HCT116 (cell line): ENCODE measurements around the gene RPL18. TPM values are rescaled to one million over a fixed set of nuclear protein-coding genes. Genes with fewer than 3 reads are reported as not detected.
A peak's percentile ranks its signal among the peaks of the same experiment; 100 is the strongest.

Experiments
- ATAC-seq: fragments of 200-7000 bp; cut with Tn5 transposase; 2 replicates; pipeline ENCODE4 v1.9.1; 2020; ENCODE audit warnings: mild to moderate bottlenecking, moderate library complexity
- BruUV-seq: library from RNA; stranded (reverse); fragments of 400-500 nt; replicated peaks from 2 replicates; lab custom pipeline; 2021; lab: Mats Ljungman, UMichigan
- CTCF ChIA-PET: fragments of 300-600 bp; sonication (Branson Sonifier 250); formaldehyde crosslinking; loops from one replicate; lab custom pipeline; 2021; ENCODE audit warnings: antibody characterized with exemption; lab: Charles Lee
- POLR2A ChIA-PET: fragments of 300-600, 350-600 bp; sonication (Branson Sonifier 250); formaldehyde crosslinking; loops from one replicate; lab custom pipeline; 2021; ENCODE audit warnings: antibody characterized with exemption; lab: Charles Lee
- RAD21 ChIA-PET, 2 experiments: fragments of 300-600 bp; sonication (Branson Sonifier 250); formaldehyde crosslinking; loops; one replicate each; lab custom pipeline; 2023; ENCODE audit warnings: low total read pairs in 2 of 2; ENCODE audit not compliant: uncharacterized antibody in 2 of 2, unreplicated experiment in 2 of 2, low non-redundant PET in 1 of 2; lab: Charles Lee
- DNase-seq: peaks from one replicate; pipeline ENCODE4 v3.0.0-alpha.2; 2010; ENCODE audit warnings: low read depth, low spot score
- H2AFZ ChIP-seq: fragments of 200-600 bp; shearing (Covaris generic), sonication (generic); 2 replicates; pipeline ENCODE4 v1.6.1; 2017; ENCODE audit warnings: low read depth, mixed run types, mixed read lengths, antibody characterized with exemption, low read length; ENCODE audit not compliant: poor library complexity, severe bottlenecking
- H3K27ac ChIP-seq: 2 replicates; pipeline ENCODE4 v1.5.1; 2012; ENCODE audit warnings: low read depth, low read length
- H3K27me3 ChIP-seq: fragments of 200-600 bp; sonication (generic); 2 replicates; pipeline ENCODE4 v1.6.1; 2016; ENCODE audit warnings: mixed run types, low read length, mixed read lengths; ENCODE audit not compliant: insufficient read depth
- H3K36me3 ChIP-seq, 2 experiments: fragments of 200-500 bp in 1 of 2; fragments of 200-600 bp in 1 of 2; sonication (Bioruptor generic) in 1 of 2; sonication (generic) in 1 of 2; 2 replicates each; pipeline versions ENCODE4 v1.5.1 to v1.6.1; 2014 to 2016; ENCODE audit warnings: low read length in 2 of 2, inconsistent platforms in 1 of 2, mixed read lengths in 1 of 2, mixed run types in 1 of 2; ENCODE audit not compliant: insufficient read depth in 2 of 2, control insufficient read depth in 1 of 2
- H3K4me1 ChIP-seq, 2 experiments: fragments of 200-600 bp in 1 of 2; sonication (generic) in 1 of 2; 2 replicates each; pipeline versions ENCODE4 v1.5.1 to v1.6.1; 2012 to 2017; ENCODE audit warnings: low read length in 2 of 2, inconsistent platforms in 1 of 2, mild to moderate bottlenecking in 1 of 2, mixed read lengths in 1 of 2, mixed run types in 1 of 2, moderate library complexity in 1 of 2; ENCODE audit not compliant: insufficient read depth in 2 of 2, control insufficient read depth in 1 of 2
- H3K4me2 ChIP-seq: fragments of 200-600 bp; sonication (generic); 2 replicates; pipeline ENCODE4 v1.6.1; 2017; ENCODE audit warnings: mixed run types, low read length, mixed read lengths
- H3K4me3 ChIP-seq, 2 experiments: fragments of 200-600 bp in 1 of 2; sonication (generic) in 1 of 2; replicated peaks in 1 of 2; 2 replicates each; pipeline ENCODE4 v1.5.1; 2011 to 2016; ENCODE audit warnings: low read length in 2 of 2, control low read depth in 1 of 2, low read depth in 1 of 2, mild to moderate bottlenecking in 1 of 2, mixed read lengths in 1 of 2, mixed run types in 1 of 2
- H3K79me2 ChIP-seq: fragments of 200-600 bp; sonication (generic); 2 replicates; pipeline ENCODE4 v1.6.1; 2017; ENCODE audit warnings: mild to moderate bottlenecking, mixed run types, low read length, moderate library complexity, mixed read lengths; ENCODE audit not compliant: insufficient read depth
- H3K9ac ChIP-seq: fragments of 200-600 bp; sonication (generic); 2 replicates; pipeline ENCODE4 v1.6.1; 2016; ENCODE audit warnings: low read length, mixed read lengths
- H3K9me2 ChIP-seq: fragments of 200-600 bp; sonication (generic), shearing (Covaris generic); 2 replicates; pipeline ENCODE4 v1.6.1; 2017; ENCODE audit warnings: mixed run types, mild to moderate bottlenecking, moderate library complexity; ENCODE audit not compliant: insufficient read depth
- H3K9me3 ChIP-seq, 2 experiments: fragments of 200-500 bp in 1 of 2; fragments of 200-600 bp in 1 of 2; sonication (Bioruptor generic) in 1 of 2; sonication (generic) in 1 of 2; 2 replicates each; pipeline ENCODE4 v1.6.1; 2014 to 2017; ENCODE audit warnings: low read length in 2 of 2, mixed read lengths in 2 of 2, inconsistent platforms in 1 of 2, low read depth in 1 of 2, mild to moderate bottlenecking in 1 of 2, mixed run types in 1 of 2, moderate library complexity in 1 of 2; ENCODE audit not compliant: control insufficient read depth in 1 of 2, insufficient read depth in 1 of 2
- H4K20me1 ChIP-seq: fragments of 200-600 bp; sonication (generic), shearing (Covaris generic); 2 replicates; pipeline ENCODE4 v1.6.1; 2017; ENCODE audit warnings: mixed run types, mild to moderate bottlenecking, moderate library complexity; ENCODE audit not compliant: insufficient read depth
- EZH2 ChIP-seq: fragments of 200-600 bp; sonication (generic); IDR thresholded peaks from 2 replicates; pipeline ENCODE4 v1.6.1; 2017; ENCODE audit warnings: antibody characterized with exemption, mixed run types
- POLR2A ChIP-seq: IDR thresholded peaks from 2 replicates; pipeline ENCODE4 v1.7.0; 2011; ENCODE audit warnings: borderline replicate concordance; ENCODE audit not compliant: insufficient read depth, insufficient read length; ENCODE audit errors: extremely low read depth
- POLR2AphosphoS5 ChIP-seq: IDR thresholded peaks from 2 replicates; pipeline ENCODE4 v1.6.1; 2011; ENCODE audit warnings: mild to moderate bottlenecking, low read depth, low read length, moderate library complexity
- SRF ChIP-seq: IDR thresholded peaks from 2 replicates; pipeline ENCODE4 v1.6.1; 2012; ENCODE audit warnings: low read depth
- intact Hi-C: fragments of 100-400 bp; cut with micrococcal nuclease; formaldehyde crosslinking; loops from 2 replicates; pipeline ENCODE4 v1.10.0; 2022
- total RNA-seq: library from RNA; stranded (reverse); gene quantifications from one replicate; pipeline ENCODE4 v1.2.1, GENCODE V29; 2021; ENCODE audit not compliant: unreplicated experiment
- TF ChIP-seq, protein P1 (sequence below): IDR thresholded peaks from 2 replicates; pipeline ENCODE4 v1.6.1; 2012
- TF ChIP-seq, protein P2 (sequence below): IDR thresholded peaks from 2 replicates; pipeline ENCODE4 v1.6.1; 2012
- TF ChIP-seq, protein P3 (sequence below), 3 experiments: fragments of 200-600 bp in 1 of 3; sonication (generic) in 1 of 3; IDR thresholded peaks in 2 of 3; conservative IDR thresholded peaks in 1 of 3; 2 replicates each; pipeline ENCODE4 v1.5.1; 2012 to 2017; ENCODE audit warnings: low read depth in 2 of 3, low read length in 2 of 3, antibody characterized with exemption in 1 of 3, borderline replicate concordance in 1 of 3, control low read depth in 1 of 3, mild to moderate bottlenecking in 1 of 3, mixed read lengths in 1 of 3, mixed run types in 1 of 3, moderate library complexity in 1 of 3; ENCODE audit not compliant: insufficient read depth in 1 of 3

The RPL18 gene
- total RNA-seq, 1 experiment from 2014 or later: 2,006 TPM

DNA sequence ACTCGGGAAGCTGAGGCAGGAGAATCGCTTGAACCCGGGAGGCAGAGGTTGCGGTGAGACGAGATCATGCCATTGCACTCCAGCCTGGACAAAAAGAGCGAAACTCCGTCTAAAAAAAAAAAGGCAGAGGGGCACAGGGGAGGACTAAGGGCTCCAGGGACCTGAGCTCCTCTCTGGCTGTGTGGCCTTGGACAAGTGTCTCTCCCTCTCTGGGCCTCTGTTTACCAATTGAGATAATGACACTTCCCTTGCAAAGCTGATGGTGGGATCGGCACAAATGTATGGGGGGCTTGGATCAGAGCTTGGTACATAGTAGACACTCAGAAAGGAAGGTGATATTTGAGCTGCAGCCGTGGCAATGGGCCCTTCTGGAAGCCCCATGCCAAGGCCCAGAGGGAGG lies 23.8 kb downstream of the RPL18 start (continued):
- TF ChIP-seq POLR2AphosphoS5 (no peak), POLR2A (no peak), EZH2 (no peak)
- TF ChIP-seq, protein P1, sequence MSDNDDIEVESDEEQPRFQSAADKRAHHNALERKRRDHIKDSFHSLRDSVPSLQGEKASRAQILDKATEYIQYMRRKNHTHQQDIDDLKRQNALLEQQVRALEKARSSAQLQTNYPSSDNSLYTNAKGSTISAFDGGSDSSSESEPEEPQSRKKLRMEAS: no peak
- TF ChIP-seq, protein P2, sequence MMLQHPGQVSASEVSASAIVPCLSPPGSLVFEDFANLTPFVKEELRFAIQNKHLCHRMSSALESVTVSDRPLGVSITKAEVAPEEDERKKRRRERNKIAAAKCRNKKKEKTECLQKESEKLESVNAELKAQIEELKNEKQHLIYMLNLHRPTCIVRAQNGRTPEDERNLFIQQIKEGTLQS: no peak

DNA sequence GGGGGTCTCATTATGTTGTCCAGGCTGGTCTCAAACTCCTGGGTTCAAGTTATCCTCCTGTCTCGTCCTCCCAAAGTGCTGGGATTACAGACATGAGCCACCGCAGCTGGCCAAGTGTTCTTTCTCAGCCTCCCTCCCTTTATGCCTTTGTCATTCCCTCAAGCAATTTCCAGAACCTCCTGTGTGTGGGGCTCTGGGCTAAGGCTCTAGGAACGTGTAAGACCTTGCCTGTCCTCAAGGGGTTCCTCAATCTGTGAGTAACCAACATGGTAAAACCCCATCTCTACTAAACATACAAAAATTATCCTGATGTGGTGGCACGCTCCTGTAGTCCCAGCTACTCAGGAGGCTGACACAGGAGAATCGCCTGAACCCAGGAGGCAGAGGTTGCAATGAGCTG lies 28.0 kb downstream of the RPL18 start:
- H3K9ac ChIP-seq: no peak overlapping the region
- H3K9me3 ChIP-seq: no peaks in the 10 kb centered on the region
- H3K4me1 ChIP-seq: peaks cover 6 to 24% of the 10 kb centered on the region in 2 experiments; a peak in 3 of 4 replicates
- CTCF ChIA-PET: interaction anchor here (0.8 to 2.9 kb wide), 4 partner anchors 13 to 89 kb away, joined by 3 to 10 read pairs (median 4); no protein-coding TSS in a partner anchor
- POLR2A ChIA-PET: no interaction called here
- no peak overlapping the region for H3K4me3 ChIP-seq
- BruUV-seq: no TSS peak
- RAD21 ChIA-PET: no interaction called here
- no peaks in the 10 kb centered on the region for H3K79me2 ChIP-seq
- H3K4me2 ChIP-seq: no peak overlapping the region
- no peak overlapping the region for H2AFZ ChIP-seq
- no peaks in the 10 kb centered on the region for H3K9me2 ChIP-seq
- ATAC-seq: peak; percentile 41; the same call in 1 of the 2 replicates
- H4K20me1 ChIP-seq: no peaks in the 10 kb centered on the region
- intact Hi-C loops: no loop called here
- no peaks in the 10 kb centered on the region for H3K36me3 ChIP-seq
- no peak for TF ChIP-seq SRF
- TF ChIP-seq, protein P3, sequence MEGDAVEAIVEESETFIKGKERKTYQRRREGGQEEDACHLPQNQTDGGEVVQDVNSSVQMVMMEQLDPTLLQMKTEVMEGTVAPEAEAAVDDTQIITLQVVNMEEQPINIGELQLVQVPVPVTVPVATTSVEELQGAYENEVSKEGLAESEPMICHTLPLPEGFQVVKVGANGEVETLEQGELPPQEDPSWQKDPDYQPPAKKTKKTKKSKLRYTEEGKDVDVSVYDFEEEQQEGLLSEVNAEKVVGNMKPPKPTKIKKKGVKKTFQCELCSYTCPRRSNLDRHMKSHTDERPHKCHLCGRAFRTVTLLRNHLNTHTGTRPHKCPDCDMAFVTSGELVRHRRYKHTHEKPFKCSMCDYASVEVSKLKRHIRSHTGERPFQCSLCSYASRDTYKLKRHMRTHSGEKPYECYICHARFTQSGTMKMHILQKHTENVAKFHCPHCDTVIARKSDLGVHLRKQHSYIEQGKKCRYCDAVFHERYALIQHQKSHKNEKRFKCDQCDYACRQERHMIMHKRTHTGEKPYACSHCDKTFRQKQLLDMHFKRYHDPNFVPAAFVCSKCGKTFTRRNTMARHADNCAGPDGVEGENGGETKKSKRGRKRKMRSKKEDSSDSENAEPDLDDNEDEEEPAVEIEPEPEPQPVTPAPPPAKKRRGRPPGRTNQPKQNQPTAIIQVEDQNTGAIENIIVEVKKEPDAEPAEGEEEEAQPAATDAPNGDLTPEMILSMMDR (IDR thresholded peaks at IDR 0.05 in 2 of 3, conservative IDR thresholded peaks at IDR 0.05 in 1 of 3; ENCODE audit: borderline replicate concordance in 1 of 3, insufficient read depth in 1 of 3, low read depth in 2 of 3, low read length in 2 of 3): peak; percentile 20 to 40 (median 36); a peak in 4 of 6 replicates
- no peak for DNase-seq
- no peak overlapping the region for H3K27ac ChIP-seq
- H3K27me3 ChIP-seq: no peaks in the 10 kb centered on the region
